ENCODE measurements around the gene VAV1.

DNA sequence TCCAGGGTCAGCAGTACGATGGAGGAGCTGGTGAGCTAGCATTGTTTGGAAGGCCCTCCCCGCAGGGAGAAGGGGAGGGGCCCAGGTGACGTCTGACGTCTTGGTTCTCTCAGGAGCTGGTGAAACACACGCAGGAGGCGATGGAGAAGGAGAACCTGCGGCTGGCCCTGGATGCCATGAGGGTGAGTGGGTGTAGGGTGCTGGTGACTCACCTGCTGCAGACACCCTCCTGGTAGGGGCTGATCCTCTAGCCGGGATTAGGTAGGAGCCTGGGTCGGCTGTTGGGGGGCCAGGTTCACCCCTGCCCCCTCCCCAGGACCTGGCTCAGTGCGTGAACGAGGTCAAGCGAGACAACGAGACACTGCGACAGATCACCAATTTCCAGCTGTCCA, 55.8 kb downstream of the VAV1 start:
- TF ChIP-seq POLR2A (IDR thresholded peaks at IDR 0.05; ENCODE audit: low read depth, low read length): no peak
- TF ChIP-seq, protein P1, sequence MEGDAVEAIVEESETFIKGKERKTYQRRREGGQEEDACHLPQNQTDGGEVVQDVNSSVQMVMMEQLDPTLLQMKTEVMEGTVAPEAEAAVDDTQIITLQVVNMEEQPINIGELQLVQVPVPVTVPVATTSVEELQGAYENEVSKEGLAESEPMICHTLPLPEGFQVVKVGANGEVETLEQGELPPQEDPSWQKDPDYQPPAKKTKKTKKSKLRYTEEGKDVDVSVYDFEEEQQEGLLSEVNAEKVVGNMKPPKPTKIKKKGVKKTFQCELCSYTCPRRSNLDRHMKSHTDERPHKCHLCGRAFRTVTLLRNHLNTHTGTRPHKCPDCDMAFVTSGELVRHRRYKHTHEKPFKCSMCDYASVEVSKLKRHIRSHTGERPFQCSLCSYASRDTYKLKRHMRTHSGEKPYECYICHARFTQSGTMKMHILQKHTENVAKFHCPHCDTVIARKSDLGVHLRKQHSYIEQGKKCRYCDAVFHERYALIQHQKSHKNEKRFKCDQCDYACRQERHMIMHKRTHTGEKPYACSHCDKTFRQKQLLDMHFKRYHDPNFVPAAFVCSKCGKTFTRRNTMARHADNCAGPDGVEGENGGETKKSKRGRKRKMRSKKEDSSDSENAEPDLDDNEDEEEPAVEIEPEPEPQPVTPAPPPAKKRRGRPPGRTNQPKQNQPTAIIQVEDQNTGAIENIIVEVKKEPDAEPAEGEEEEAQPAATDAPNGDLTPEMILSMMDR (IDR thresholded peaks at IDR 0.05; ENCODE audit: extremely low read depth in 1 of 2, insufficient read depth in 1 of 2, low read depth in 1 of 2, low read length in 2 of 2): no peak
- no peak for TF ChIP-seq GATA2 (IDR thresholded peaks at IDR 0.05; ENCODE audit: insufficient read depth, insufficient read length, low read depth, low read length)
- TF ChIP-seq MYC (IDR thresholded peaks at IDR 0.05; ENCODE audit: low read depth, low read length): no peak
- TF ChIP-seq JUN (IDR thresholded peaks at IDR 0.05; ENCODE audit: borderline replicate concordance, insufficient read depth, insufficient read length, low read depth): no peak
